Colonic mucosa (tissue), 4 donors: ENCODE measurements around the gene CAMTA1. TPM values are rescaled to one million over a fixed set of nuclear protein-coding genes. Genes with fewer than 3 reads are reported as not detected.

ENCODE experiments used
- DNase-seq: peaks from one replicate; pipeline ENCODE4 v3.0.0-alpha.2; 2020
- H3K27ac ChIP-seq: fragments of 200-600 bp; one replicate; pipeline ENCODE4 v1.8.0; 2021
- H3K27me3 ChIP-seq: fragments of 200-600 bp; one replicate; pipeline ENCODE4 v1.8.0; 2021
- H3K36me3 ChIP-seq: fragments of 200-600 bp; one replicate; pipeline ENCODE4 v1.8.0; 2021
- H3K4me1 ChIP-seq: fragments of 200-600 bp; one replicate; pipeline ENCODE4 v1.8.0; 2021; ENCODE audit warnings: mild to moderate bottlenecking
- H3K4me3 ChIP-seq: fragments of 200-600 bp; one replicate; pipeline ENCODE4 v1.8.0; 2021
- H3K9ac ChIP-seq, 2 donors: one replicate each; pipeline ENCODE4 v1.7.0; 2013; ENCODE audit warnings: control low read depth in 2 of 2, low read depth in 2 of 2, low read length in 2 of 2
- H3K9me3 ChIP-seq: fragments of 200-600 bp; one replicate; pipeline ENCODE4 v1.8.0; 2021
- intact Hi-C: fragments of 100-400 bp; cut with DNase I; formaldehyde crosslinking; loops from one replicate; pipeline ENCODE4 v1.14.1; 2022
- total RNA-seq, 2 donors: library from RNA; stranded (reverse); fragmentation: NEBNext Ultra II Directional in 1 of 2; extraction: Animal tissue kit (Norgen Biotek cat#: 25700) in 1 of 2; gene quantifications; one replicate each; pipeline ENCODE4 v1.2.1, GENCODE V29; 2021
- TF ChIP-seq, protein P1 (sequence below): fragments of 200-600 bp; IDR thresholded peaks from one replicate; pipeline ENCODE4 v1.8.0; 2022; ENCODE audit warnings: antibody characterized with exemption, mild to moderate bottlenecking
- donor health status: healthy.
- donor health status: DM: no; HTN: no; CAD: no.
- donor health status: DM: no; HTN: no; CAD: no.

Gene CAMTA1
- total RNA-seq, 2 donors from 2014 or later: 76.8 to 92.8 TPM

DNA sequence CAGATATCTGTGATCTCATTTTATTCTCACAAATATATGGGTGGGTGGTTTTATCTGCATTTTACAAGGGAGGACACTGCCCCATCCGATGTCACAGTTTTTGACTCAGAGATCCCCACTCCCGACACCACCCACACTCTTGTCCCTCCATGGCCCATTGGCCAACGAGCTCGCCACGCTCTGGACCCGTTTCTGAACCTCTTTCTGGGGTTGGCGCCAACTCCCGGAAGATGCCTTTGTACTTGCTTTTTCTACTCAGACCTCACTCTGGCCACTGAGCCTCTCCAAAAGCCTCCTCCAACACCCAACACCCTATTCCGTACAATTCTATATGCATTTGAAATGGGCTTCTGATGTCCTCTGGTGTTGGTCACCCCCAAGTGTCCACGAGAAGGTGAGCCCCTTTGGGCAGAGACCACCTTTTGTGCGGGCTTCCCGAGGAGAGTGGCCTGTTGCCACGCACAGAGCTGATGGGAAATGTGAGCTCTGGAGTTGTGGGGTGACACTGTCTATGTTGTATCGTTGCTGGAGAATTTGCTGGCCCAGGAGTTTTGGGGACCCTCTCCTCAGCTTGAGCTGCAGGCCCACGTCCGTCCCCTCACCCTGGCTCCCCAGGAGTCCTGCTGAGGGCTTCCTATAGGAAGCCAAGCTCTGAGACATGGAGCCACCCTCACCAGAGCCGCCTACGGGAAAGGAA lies 618.9 kb downstream of the CAMTA1 start:
- DNase-seq: no peak
- H3K27ac ChIP-seq: no peak overlapping the region
- no peaks in the 10 kb centered on the region for H3K27me3 ChIP-seq
- TF ChIP-seq, protein P1, sequence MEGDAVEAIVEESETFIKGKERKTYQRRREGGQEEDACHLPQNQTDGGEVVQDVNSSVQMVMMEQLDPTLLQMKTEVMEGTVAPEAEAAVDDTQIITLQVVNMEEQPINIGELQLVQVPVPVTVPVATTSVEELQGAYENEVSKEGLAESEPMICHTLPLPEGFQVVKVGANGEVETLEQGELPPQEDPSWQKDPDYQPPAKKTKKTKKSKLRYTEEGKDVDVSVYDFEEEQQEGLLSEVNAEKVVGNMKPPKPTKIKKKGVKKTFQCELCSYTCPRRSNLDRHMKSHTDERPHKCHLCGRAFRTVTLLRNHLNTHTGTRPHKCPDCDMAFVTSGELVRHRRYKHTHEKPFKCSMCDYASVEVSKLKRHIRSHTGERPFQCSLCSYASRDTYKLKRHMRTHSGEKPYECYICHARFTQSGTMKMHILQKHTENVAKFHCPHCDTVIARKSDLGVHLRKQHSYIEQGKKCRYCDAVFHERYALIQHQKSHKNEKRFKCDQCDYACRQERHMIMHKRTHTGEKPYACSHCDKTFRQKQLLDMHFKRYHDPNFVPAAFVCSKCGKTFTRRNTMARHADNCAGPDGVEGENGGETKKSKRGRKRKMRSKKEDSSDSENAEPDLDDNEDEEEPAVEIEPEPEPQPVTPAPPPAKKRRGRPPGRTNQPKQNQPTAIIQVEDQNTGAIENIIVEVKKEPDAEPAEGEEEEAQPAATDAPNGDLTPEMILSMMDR: no peak
- no peaks in the 10 kb centered on the region for H3K9me3 ChIP-seq
- H3K4me1 ChIP-seq: no peaks in the 10 kb centered on the region
- H3K4me3 ChIP-seq: no peak overlapping the region
- no peak overlapping the region for H3K9ac ChIP-seq
- H3K36me3 ChIP-seq: no peaks in the 10 kb centered on the region
- intact Hi-C loops: no loop called here

DNA sequence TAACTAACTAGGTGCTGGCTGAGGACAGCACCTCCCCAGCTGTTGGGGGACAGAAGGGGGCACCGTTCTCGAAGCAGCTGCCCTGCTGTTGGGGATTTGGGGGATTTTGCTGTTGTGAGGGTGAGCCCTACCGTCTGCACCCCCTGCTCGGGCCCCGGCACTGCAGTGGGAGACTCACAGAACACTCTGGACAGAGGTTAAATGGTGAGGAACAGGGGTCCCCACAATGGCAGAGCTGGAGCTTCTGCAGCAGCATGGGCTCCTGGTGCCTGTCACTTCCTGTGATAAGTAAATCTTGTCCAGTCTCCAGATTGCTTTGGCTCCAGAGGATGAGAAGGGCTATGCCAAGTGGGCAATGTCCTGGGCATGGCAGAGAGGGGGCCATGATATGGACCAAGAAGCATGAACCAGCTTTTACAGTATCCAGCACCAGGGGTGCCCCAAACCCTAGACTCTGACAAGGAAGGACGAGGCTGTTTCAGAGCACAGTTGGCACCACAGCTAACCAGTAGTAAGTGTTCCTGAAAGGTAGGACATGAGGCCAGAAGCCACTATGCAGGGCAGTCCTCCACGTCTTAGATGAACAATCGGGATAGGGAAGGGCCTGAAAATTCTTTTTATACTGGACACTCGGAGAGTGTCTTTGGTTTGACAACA lies 620.7 kb downstream of the CAMTA1 start:
- DNase-seq: no peak
- Histone ChIP-seq H3K36me3 (no peaks in the 10 kb centered on the region), H3K4me1 (no peaks in the 10 kb centered on the region), H3K4me3 (no peak overlapping the region), H3K27ac (no peak overlapping the region), H3K9me3 (no peaks in the 10 kb centered on the region), H3K9ac (no peak overlapping the region), H3K27me3 (no peaks in the 10 kb centered on the region)
- intact Hi-C loops: no loop called here
- TF ChIP-seq, protein P1: no peak

DNA sequence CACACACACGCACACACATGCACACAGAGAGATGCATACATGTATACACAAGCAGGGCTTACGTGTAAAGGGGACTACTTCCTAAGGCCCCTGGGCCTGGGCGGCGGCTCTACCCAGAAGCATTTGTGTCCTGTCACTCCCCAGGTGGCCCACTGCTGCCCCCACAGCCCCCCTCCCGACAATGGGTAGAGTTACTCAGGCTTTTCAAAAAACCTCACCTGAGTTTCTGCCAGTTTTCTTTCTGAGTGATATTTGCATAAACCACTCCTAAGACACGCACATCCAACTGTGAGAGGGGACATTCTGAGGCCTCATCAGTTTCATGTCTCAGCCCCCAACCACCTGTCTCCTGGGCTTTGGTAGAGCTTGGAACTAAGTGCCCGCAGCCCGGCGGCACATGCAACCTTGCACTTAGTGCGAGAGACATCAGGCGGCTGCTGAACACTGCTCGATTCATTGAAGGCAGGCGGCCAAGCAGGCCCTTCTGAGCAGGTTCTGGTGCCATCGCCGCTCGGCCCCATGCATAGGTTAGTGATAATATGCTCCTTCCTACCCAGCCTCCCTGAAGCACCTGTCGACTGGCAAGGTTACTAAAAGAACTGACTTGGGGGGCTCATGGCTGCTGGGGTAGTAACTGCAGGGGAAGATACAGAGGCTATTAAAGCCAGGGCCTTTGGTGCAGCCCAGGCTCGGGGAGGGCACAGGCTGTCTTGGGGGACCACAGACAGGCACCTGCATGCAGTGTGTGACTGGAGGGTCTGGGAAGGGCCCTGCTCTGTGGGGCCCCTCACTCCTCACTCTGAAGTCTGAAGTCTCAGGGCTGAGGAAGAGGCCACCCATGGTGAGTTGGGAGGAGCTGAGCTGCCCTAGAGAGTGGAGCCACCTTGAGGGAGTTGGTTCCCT lies 621.6 kb downstream of the CAMTA1 start:
- Histone ChIP-seq H3K36me3 (no peaks in the 10 kb centered on the region), H3K4me3 (no peak overlapping the region), H3K9ac (no peak overlapping the region), H3K9me3 (no peaks in the 10 kb centered on the region), H3K4me1 (no peaks in the 10 kb centered on the region), H3K27ac (no peak overlapping the region), H3K27me3 (no peaks in the 10 kb centered on the region)
- intact Hi-C loops: no loop called here
- TF ChIP-seq, protein P1: no peak
- DNase-seq: peak; percentile 10

DNA sequence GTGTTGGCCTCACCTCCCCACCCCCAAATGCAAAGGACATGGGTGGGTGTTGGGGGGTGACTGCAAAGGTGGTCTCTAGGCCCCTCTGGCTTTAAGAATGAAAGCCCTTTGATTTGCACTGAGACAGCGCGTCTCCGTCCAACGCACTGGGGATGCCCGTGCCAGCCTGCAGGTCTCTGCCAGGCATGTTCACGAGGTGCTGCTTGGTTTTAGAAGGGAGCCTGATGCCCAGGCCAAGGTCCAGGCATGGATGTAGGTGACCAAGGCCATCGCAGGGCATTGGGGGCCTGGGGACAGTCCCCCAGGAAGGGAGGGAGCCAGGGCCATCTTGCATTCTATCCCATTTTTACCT lies 622.3 kb downstream of the CAMTA1 start:
- intact Hi-C loops: no loop called here
- Histone ChIP-seq H3K27ac (no peak overlapping the region), H3K9ac (no peak overlapping the region), H3K36me3 (no peaks in the 10 kb centered on the region), H3K9me3 (no peaks in the 10 kb centered on the region), H3K4me1 (no peaks in the 10 kb centered on the region), H3K4me3 (no peak overlapping the region), H3K27me3 (no peaks in the 10 kb centered on the region)
- no peak for DNase-seq
- TF ChIP-seq, protein P1: no peak

DNA sequence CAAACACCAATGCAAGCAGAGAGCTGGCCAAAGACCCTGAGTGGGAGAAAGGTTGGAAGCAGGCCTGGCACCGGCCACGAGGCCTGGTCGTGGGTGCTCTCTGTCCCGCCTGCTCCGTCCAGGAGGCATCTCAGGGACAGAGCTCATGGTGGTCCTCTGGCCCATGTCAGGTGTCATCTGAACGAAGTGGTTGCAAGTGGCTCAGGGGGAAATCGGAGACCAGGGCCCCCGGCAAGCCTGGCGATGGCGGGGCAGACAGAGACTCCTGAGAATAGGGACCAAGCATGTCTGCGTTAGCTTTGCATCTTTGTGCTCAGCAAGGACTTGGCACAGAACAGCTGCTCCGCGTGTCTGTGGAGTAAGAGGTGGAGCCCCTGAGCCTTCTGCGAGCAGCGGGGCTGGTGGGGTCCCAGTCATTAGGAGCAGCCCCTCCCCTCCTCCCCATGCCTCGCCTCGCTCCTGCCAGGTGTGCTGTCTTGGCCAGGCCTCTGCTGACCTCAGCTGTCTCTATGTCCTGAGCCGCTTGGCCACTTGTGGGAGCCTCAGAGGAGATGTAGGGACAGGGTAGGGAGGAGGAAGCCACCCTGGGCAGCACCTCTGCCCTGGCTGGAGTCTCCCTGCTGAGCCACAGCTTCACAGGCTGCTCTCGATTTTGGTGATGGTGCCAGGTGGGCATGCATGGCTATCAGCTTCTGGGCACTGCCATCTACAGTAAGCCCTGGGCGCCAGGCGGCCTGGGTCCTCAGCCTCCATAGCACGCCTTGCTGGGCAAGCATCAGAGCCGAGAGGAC lies 622.9 kb downstream of the CAMTA1 start:
- Histone ChIP-seq H3K9ac (no peak overlapping the region), H3K36me3 (no peaks in the 10 kb centered on the region), H3K27me3 (no peaks in the 10 kb centered on the region), H3K4me3 (no peak overlapping the region), H3K9me3 (no peaks in the 10 kb centered on the region), H3K27ac (no peak overlapping the region), H3K4me1 (no peaks in the 10 kb centered on the region)
- peak; percentile 12 for DNase-seq
- intact Hi-C loops: no loop called here
- TF ChIP-seq, protein P1: no peak
